ENCODE measurements around the gene APBB1.

GRCh38 chr11:6360183-6360582 lies 58.7 kb downstream of the APBB1 start:
- TF ChIP-seq CTCF (IDR thresholded peaks at IDR 0.05; ENCODE audit: low read length): no peak
- no peak for TF ChIP-seq EZH2 (IDR thresholded peaks at IDR 0.05; ENCODE audit: borderline replicate concordance, low read length)

Data from OCI-LY1 (cell line).